NT2/D1 (cell line): ENCODE results near the gene PCDHA4.

Experiments
- SUZ12 ChIP-seq: IDR thresholded peaks from 2 replicates; pipeline ENCODE4 v1.6.1; 2011; ENCODE audit not compliant: insufficient read length, insufficient read depth; ENCODE audit errors: extremely low read depth
- YY1 ChIP-seq: IDR thresholded peaks from 2 replicates; pipeline ENCODE4 v1.6.1; 2011; ENCODE audit not compliant: insufficient read length, insufficient read depth
- ZNF274 ChIP-seq: IDR thresholded peaks from 2 replicates; pipeline ENCODE4 v1.6.1; 2011; ENCODE audit warnings: mild to moderate bottlenecking, low read depth, low read length

- TF ChIP-seq YY1 (no peak), ZNF274 (no peak), SUZ12 (no peak)
Measured at GRCh38 chr5:140802781-140803271, 4.0 kb upstream of the PCDHA4 start.
